ENCODE data around the gene CCL5. TPM values are rescaled to one million over a fixed set of nuclear protein-coding genes. Genes with fewer than 3 reads are reported as not detected.

CCL5 gene
- polyA plus RNA-seq, 3 donors = 0.74 to 7.4 (median 6.7) TPM

DNA sequence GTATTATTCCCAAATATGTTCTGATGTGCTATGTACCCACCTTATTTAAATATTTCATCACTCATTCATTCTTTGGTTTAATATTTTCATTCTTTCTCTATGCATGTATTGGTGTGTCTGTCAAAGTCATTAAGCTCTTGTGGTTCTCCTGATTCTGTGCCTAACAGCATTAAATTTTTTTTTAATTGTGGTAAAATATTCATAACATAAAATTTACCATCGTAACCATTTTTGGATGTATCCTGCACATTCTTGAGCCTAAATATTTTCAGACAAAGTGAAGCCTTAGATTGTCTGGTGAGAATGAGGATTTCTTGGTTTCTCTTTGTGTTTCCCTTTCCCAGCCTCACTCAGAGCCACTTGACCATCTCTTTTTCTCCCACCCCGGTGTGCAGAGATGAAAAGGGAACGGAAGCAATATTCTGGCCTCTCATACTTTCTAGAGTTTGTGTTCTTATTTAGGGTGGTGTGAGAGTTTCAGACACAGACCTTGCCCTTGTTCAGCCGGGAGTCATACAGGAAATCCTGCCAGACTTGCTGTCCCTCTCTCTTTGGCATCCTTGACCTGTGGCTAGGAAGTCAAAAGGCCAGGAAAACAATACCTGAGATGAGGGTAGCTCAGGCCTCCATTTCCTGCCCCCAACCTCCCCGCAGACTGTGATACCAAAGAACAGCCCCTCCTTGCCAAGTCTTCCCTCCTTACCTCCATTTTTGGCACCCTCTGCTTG, 4.9 kb downstream of the CCL5 start:
- WGBS, 3 donors = 47 to 69% (median 48%) methylated on average over 5 of the region's 5 CpGs
- H3K27ac ChIP-seq (ENCODE audit: low read depth, low read length) = no peak overlapping the region

DNA sequence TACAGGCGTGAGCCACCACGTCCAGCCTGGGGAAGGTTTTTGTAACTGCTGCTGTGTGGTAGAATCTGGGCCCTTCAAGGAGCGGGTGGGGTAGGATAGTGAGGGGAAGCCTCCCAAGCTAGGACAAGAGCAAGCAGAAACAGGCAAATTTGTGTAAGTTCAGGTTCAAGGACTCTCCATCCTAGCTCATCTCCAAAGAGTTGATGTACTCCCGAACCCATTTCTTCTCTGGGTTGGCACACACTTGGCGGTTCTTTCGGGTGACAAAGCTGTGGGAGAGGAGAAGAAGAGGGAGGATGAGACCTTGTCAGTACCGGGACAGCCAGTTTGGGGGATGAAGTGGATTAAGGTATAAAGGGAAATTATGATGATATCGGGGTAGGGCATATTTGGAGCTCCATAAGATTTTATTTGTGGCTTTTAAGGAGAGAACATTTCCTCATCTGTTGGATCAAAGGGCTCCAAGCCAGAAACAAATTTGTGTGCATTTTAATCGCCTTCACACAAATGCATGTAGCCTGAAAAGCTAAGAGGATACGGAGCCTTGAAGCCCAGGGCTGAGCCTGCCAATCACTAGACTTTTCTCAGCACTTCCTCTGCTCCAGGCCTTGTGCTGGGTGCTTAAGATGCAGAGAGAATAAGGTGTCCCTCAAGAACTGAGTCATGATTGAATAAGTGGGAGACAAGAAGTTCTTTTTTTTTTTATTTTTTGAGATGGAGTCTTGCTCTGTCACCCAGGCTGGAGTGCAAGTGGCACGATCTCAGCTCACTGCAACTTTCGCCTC, 7.8 kb downstream of the CCL5 start:
- WGBS, 3 donors = 94 to 95% (median 95%) methylated on average over 12 of the region's 12 CpGs

DNA sequence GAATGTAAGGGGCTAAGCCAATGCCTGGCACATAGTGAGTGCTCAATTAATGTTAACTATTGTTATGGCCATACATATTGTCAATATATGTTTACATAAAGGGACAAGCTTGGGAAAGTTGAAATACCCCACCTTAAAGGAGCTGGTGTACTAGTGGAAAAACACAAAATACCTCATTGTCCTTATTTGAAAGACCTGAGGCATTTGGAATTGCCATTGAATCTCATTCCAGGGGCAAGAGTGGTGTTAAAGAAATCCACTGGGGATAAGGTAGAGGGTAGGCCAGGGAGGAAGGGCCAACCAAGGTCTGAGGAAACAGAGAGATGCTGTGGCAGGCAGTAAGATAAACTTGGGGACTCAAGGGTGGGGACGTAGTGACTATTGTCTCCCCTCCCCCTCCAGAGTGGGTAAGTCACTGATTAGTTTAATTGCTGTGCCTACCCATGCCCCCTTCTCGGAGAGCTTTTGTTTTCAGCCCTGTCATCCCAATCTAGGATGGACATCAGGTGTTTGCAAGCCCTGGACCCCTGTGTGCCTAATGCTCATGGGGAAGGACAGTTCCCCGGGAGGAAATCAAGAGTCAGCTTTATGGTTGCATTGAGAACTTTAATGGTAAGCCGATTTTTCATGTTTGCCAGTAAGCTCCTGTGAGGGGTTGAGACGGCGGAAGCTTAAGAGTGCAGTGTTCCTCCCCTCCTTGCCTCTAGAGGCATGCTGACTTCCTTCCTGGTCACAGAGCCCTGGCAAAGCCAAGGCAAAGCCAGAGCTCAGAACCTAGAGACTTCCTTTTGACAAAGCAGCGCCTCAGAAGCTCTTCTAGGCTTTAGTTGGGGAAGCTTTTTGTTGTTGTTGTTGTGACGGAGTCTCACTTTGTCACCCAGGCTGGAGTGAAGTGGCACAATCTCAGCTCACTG, 9.0 kb downstream of the CCL5 start:
- WGBS, 3 donors = 45 to 72% (median 46%) methylated on average over 8 of the region's 8 CpGs
- H3K27ac ChIP-seq (ENCODE audit: low read depth, low read length) = no peak overlapping the region

More for the DNA sequence above, 7.8 kb downstream of the CCL5 start:
- H3K27ac ChIP-seq (ENCODE audit: low read depth, low read length) = no peak overlapping the region

DNA sequence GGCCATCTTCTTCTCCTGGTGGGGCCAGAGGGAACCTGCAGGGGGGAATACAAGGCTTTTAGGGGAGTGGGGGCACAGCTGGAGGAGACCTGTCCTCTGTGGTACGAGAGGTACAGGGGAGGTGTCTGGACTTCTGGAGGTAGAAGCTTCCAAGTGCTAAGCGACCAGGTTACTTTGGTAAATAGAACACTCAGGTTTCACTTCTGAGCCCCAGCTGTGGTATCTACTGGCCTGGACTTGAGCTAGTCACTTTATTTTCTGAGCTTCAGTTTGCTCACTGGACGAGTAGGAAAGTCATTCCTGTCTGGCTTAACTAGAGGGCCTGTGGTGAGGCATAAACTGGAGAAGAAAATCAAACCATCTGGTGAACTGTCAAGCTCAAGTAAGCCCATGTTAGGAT, 11.4 kb downstream of the CCL5 start, which contains the start of gene HEATR9:
HEATR9 (minus strand) TSS at position 155 of the 400 bp plus-strand sequence; CDS start at position 6, 149 bp downstream.
- 82 to 87% (median 84%) methylated on average over 3 of the region's 3 CpGs for WGBS, 3 donors
- no peak within 1 kb of the TSS for H3K27ac ChIP-seq (ENCODE audit: low read depth, low read length)

DNA sequence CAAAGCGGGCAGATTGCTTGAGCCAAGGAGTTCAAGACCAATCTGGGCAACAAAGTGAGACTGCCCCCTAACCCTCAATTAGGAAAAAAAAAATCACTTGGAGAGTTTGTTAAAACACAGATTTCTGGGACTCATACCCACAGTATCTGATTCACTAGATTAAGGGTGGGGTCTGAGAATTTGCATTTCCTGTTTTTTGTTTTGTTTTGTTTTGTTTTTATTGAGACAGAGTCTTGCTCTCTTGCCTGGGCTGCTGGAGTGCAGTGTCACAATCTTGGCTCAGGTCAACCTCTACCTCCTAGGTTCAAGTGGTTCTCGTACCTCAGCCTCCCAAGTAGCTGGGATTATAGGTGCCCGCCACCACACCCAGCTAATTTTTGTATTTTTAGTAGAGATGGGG, 12.6 kb downstream of the CCL5 start:
- no peak overlapping the region for H3K27ac ChIP-seq (ENCODE audit: low read depth, low read length)
- 95 to 96% (median 96%) methylated on average over 3 of the region's 3 CpGs for WGBS, 3 donors

DNA sequence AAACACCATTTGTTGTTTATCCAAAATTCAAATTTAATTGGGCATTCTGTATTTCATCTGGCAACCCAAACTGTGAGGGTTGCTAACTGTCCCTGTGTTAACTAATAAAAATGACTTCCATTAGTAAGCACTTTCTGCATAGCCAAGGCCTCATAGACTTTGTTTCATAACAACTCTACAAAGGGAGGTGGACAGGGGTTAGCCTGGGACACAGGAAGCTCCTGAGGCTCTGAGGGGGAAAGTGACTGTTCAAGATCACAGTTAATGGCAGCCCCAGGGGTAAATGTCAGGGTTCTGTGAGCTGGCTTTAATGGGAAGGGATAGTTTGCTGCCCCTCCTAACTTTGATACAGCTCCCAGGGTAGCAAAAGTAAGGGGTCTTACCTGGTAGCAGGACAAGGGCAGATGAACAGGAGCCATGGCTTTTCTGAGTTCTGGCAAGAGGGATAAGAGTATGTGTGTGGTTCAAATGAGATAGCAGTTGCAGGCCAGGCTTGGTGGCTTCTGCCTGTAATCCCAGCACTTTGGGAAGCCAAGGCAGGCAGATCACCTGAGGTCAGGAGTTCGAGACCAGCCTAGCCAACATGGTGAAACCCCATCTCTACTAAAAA, 13.7 kb downstream of the CCL5 start:
- 90 to 100% (median 100%) methylated on average over 1 of the region's 1 CpG for WGBS, 3 donors
- H3K27ac ChIP-seq (ENCODE audit: low read depth, low read length) = no peak overlapping the region

DNA sequence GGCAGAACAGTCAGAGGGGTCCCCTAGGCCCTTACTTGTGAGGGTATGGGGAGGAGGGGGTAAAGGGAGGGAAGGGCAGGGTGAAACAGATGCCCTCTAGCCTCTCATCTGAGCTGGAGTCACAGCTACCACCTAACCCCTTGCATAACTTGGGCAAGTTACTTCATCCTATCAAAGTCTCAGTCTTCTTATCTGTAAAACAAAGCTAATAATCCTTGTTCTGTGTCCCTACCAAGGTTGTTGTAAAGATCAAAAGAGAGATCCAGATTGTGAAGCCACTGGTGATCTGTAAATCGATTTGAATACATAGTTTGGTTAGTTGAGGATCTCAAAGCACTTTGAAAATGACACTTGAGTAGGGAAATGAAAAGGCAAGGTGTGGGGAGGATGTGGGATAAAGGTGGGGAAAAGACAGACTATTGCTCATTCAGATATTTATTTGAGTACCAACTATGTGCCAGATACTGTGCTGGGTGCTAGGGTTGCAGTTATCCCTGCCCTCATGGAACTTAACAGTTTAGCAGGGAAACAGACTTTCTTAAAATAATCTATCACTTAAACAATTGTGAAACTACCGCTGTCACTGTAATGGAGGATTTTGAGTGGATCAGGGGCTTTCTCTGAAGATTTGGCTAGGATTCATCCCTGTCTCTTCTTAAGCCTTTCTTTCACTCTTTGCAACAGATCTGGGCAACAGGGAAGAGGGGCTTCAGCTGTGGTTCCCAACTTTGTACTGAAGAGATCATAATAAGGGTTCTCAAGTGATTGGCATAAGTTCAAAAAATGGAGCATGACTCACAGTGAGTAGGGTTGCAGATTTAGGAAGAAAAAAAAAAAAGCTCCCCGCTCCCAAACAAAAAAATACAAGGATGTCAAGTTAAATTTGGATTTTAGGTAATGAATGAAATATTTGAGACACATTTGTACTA, 14.5 kb downstream of the CCL5 start:
- H3K27ac ChIP-seq (ENCODE audit: low read depth, low read length) = no peak overlapping the region
- WGBS, 3 donors = 78 to 88% (median 85%) methylated on average over 3 of the region's 3 CpGs

DNA sequence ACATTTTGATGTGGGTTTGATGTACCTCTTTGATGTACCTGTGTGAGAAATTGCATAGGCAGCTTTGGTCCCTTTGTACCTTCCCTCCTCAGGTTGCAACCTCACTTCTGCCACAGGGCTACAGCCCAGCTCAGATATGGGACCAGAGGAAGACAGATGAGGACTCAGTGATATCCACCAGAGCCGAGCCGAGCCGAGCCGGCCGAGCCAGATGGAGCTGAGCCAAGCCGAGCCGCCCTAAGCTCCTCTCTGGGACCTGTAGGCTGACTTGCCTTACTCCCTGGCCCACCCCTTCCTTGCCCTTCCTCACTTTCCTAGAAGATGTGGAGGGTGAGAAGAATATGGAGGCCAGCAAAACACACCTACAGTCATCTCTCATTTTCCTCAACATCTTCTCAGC, 15.3 kb downstream of the CCL5 start:
- H3K27ac ChIP-seq (ENCODE audit: low read depth, low read length) = no peak overlapping the region
- WGBS, 3 donors = 86 to 97% (median 88%) methylated on average over 7 of the region's 7 CpGs

DNA sequence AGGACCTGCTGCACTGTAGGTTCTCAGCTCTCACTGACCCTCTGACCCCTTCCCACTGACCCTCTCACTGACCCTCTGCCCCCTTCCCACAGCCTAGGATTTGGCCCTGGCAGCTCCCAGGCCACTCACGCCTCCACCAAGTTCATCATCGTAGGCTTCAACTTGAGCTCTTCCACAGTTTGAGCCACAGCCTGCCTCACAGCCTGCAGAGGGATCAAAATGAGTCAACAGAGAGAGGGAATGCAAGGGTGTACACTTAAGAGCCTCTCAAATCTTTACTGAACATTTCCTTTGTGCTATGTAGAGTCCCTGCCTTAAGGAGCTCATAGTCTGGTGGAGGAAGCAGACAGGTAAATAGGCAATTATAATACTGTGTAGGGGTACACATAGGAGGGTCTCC, 23.6 kb downstream of the CCL5 start:
- 94 to 98% (median 95%) methylated on average over 2 of the region's 2 CpGs for WGBS, 3 donors
- H3K27ac ChIP-seq (ENCODE audit: low read depth, low read length) = no peak overlapping the region

DNA sequence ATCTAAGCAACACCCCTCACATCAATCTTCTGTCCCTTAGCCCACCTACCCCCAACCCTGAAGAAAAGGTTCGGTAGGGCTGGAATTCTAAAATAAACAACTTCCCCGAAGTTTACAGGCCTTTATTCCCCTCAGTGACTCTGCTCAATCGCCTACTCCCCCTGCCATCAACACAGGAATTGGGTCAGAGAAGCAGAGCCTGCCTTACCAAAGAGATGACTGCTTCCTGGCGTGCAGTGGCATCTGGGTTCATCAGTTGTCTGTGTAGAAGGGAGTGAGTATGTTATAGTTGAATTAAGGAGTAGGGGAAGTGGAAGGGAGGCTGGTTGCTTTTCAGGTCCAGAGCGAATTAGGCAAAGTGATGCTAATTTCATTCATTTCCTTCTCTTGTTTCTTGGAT, 24.2 kb downstream of the CCL5 start:
- H3K27ac ChIP-seq (ENCODE audit: low read depth, low read length) = no peak overlapping the region
- WGBS, 3 donors = 69 to 81% (median 72%) methylated on average over 5 of the region's 5 CpGs

DNA sequence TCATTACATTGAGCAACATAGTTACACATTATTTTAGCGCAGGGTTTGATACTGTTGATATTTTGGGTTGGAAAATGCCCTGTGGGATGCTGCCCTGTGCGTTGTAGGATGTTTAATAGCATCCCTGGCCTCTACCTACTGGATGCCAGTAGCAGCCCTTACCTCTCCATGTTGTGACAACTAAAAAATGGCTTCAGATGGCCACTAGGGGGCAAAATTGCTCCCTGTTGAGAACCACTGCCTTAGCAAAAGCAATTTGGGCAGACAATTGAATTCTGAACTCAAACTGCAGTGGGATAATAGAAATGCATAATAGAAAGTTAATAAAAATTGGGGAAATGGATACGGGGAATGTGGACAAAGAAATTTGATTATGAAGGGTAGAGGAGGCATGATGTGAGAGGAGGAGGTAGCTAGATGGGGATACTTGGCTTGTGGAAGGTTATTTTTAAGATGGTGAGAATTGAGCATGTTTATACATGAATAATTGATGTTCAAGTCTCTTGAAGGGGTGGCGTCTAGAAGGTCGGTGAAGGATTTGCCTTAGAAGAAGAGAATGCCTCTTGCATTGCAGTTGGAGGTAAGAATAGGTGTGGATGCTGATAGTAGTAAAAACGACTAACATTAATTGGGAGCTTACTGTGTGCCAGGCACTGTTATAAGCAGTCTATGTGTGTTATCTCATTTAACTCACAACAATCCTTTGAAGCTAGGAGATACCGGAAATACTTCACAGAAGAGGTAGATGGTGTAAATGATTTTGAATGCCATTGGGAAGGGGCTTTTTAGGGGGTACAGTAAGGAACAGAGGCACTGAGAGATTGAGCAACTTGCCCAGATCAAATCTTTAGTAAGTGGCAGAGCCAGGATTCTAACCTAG, 30.5 kb downstream of the CCL5 start:
- 73 to 78% (median 75%) methylated on average over 7 of the region's 7 CpGs for WGBS, 3 donors
- no peak overlapping the region for H3K27ac ChIP-seq (ENCODE audit: low read depth, low read length)

DNA sequence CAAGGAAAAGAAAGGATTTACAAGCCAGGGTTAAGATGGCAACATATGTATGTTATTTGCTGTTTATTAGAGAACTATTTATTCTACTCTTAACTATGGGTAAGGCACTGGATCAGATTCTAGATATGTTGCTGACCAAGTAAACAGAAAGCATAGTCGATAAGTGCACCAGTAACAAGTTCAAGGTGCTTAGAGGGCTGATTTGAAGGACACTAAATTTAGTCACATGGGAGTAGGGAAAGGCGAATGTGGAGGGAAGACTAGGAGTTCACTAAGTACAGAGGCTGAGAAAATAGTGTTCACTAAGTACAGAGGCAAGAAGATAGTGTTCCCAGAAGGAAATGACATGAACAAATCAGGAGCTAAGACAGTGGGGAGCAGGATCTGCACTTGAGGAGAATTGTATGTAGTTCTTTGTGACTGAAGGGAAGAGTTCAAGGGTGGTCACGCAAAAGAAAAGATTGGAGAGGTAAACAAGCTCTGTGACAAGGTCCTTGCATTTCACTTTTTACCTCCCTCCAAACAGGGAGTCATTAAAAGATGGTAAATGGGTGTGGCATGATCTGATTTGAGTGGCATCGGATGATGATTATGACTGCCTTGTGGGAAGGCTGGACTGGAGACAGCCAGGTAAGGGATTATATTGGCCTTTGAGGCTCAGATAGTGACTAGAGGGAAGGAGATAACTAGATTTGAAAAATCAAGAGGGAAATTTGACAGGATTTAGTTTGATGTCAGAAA, 32.4 kb downstream of the CCL5 start:
- H3K27ac ChIP-seq (ENCODE audit: low read depth, low read length) = no peak overlapping the region
- 65 to 91% (median 81%) methylated on average over 4 of the region's 4 CpGs for WGBS, 3 donors

DNA sequence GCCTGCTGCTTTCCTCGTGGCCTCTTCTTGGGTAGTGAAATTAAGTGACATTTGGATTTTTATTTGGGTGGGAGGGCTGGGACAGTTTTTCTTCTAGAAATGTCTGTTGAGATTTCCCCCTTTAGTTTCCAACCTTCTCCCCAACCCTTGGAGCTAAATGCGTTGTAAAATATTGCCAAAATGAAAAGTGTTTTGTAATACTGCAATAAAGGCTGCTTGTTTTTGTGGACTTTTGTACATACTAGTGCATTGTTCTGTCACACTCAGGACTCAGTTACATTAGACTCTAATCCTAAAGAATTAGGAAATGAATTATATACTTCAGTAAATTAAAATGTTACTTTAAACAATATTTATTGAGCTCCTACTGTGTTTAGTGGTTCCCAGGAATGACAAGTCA, 33.2 kb downstream of the CCL5 start:
- WGBS, 3 donors = 62 to 83% (median 78%) methylated on average over 2 of the region's 2 CpGs
- H3K27ac ChIP-seq (ENCODE audit: low read depth, low read length) = no peak overlapping the region

DNA sequence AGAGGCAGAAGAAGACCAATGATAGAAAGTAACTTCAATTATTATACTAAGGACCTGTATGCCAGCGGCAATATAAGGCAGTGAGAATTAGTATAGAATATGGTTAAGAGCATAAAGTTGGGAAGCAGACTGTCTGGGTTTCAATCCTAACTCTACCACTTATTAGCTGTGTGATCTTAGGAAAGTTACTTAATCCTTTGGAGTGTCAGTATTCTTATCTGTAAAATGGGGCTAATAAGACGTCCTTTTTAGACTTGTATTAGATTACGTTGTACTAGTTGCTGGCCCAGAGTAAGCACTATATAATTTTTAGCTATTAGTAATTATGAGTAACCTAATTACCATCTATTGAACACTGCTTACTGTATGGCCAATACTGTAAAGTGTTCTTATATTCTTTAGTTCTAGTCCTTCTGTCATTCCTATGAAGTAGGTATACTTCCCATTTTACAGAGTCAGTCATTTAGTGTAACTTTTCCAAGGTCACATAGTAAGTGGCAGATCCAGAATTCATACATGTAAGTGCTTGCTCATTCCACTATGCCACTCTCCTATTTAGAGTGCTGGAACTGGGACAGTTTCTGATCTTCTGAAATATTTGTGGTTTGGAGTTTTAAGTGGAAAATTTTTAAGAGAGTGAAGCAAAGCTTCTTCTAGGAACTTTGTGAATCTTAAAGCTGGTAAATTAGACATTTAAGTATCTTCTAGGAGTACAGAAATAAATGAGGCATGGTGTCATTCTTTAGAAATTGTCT, 33.9 kb downstream of the CCL5 start:
- WGBS, 3 donors = 85 to 91% (median 91%) methylated on average over 3 of the region's 3 CpGs
- no peak overlapping the region for H3K27ac ChIP-seq (ENCODE audit: low read depth, low read length)

DNA sequence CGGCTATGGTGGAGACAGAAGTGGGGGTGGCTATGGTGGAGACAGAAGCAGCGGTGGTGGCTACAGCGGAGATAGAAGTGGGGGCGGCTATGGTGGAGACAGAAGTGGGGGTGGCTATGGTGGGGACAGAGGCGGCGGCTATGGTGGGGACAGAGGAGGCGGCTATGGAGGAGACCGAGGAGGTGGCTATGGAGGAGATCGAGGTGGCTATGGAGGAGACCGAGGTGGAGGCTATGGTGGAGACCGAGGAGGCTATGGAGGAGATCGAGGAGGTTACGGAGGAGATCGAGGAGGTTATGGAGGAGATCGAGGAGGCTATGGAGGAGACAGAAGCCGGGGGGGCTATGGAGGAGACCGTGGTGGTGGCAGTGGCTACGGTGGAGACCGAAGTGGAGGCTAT, 35.6 kb downstream of the CCL5 start:
- H3K27ac ChIP-seq (ENCODE audit: low read depth, low read length) = no peak overlapping the region
- 97% methylated on average over 19 of the region's 19 CpGs for WGBS, 3 donors

Data from adipose tissue (tissue), 3 donors.